Uterus (tissue), 2 donors: ENCODE measurements around the gene TCEAL8.

Experiments used
- CTCF ChIP-seq, 4 experiments: fragments of 200-600 bp in 2 of 4; fragments of 450-650 bp in 2 of 4; sonication (generic) in 2 of 4; IDR thresholded peaks; one replicate each; pipeline ENCODE4 v1.5.1; 2016 to 2019; ENCODE audit warnings: antibody characterized with exemption in 4 of 4, mild to moderate bottlenecking in 2 of 4, moderate library complexity in 1 of 4
- POLR2A ChIP-seq, 2 donors: fragments of 450-650 bp; IDR thresholded peaks; one replicate each; pipeline ENCODE4 v1.6.1; 2016; ENCODE audit warnings: antibody characterized with exemption in 2 of 2, mild to moderate bottlenecking in 1 of 2, moderate library complexity in 1 of 2

GRCh38 chrX:103240155-103240554, 14.8 kb downstream of the TCEAL8 start:
- no peak for TF ChIP-seq CTCF (IDR thresholded peaks at IDR 0.05)
- TF ChIP-seq POLR2A (IDR thresholded peaks at IDR 0.05) = no peak
